Tibial artery (tissue), 4 donors: ENCODE data around the gene SUFU.

Experiments used
- DNase-seq, 2 donors: peaks; one replicate each; pipeline ENCODE4 v3.0.0-alpha.2; 2019
- H3K27ac ChIP-seq, 2 donors: fragments of 200-600 bp; sonication (generic) in 1 of 2; 1 replicate in 1 of 2; 2 replicates in 1 of 2; pipeline ENCODE4 v1.5.1; 2018 to 2019; ENCODE audit warnings: mild to moderate bottlenecking in 1 of 2
- H3K27me3 ChIP-seq, 2 donors: fragments of 200-600 bp; sonication (generic) in 1 of 2; one replicate each; pipeline versions ENCODE4 v1.5.1 to v1.6.0; 2016 to 2019
- H3K36me3 ChIP-seq, 3 donors: fragments of 200-600 bp; sonication (generic) in 2 of 3; one replicate each; pipeline ENCODE4 v1.5.1; 2016 to 2019; ENCODE audit warnings: mild to moderate bottlenecking in 2 of 3
- H3K4me1 ChIP-seq, 4 donors: fragments of 200-600 bp; sonication (generic) in 2 of 4; 1 replicate in 3 of 4; 2 replicates in 1 of 4; pipeline ENCODE4 v1.5.1; 2016 to 2019
- H3K4me3 ChIP-seq, 2 donors: fragments of 200-600 bp; sonication (generic) in 1 of 2; 1 replicate in 1 of 2; 2 replicates in 1 of 2; pipeline ENCODE4 v1.5.1; 2018 to 2019; ENCODE audit warnings: mild to moderate bottlenecking in 2 of 2
- H3K9me3 ChIP-seq, 3 donors: fragments of 200-600 bp; sonication (generic) in 1 of 3; one replicate each; pipeline ENCODE4 v1.5.1; 2016 to 2019
- CTCF ChIP-seq, 2 experiments: fragments of 200-600 bp in 1 of 2; fragments of 450-650 bp in 1 of 2; IDR thresholded peaks; one replicate each; pipeline ENCODE4 v1.5.1; 2017 to 2019; ENCODE audit warnings: antibody characterized with exemption in 2 of 2, mild to moderate bottlenecking in 1 of 2, moderate library complexity in 1 of 2
- intact Hi-C: fragments of 100-400 bp; cut with DNase I; formaldehyde crosslinking; loops from one replicate; pipeline ENCODE4 v1.15.0; 2023; ENCODE audit warnings: low total_unique reads

SUFU gene

GRCh38 chr10:102614888-102615287 lies 111.1 kb downstream of the SUFU start:
- no peak for TF ChIP-seq CTCF (IDR thresholded peaks at IDR 0.05)
- H3K27ac ChIP-seq, result no peak overlapping the region
- H3K36me3 ChIP-seq, result peaks cover 11 to 42% (median 36%) of the 10 kb centered on the region in 3 donors
- no peaks in the 10 kb centered on the region for H3K9me3 ChIP-seq
- H3K27me3 ChIP-seq, result no peaks in the 10 kb centered on the region
- H3K4me3 ChIP-seq, result no peak overlapping the region
- DNase-seq, result no peak
- peaks cover 0 to 34% (median 26%) of the 10 kb centered on the region in 4 donors for H3K4me1 ChIP-seq
- intact Hi-C loops, result no loop called here

- no peak for DNase-seq
- Histone ChIP-seq H3K4me3 (no peak overlapping the region), H3K27me3 (no peaks in the 10 kb centered on the region), H3K9me3 (no peaks in the 10 kb centered on the region), H3K4me1 (peaks cover 0 to 38% (median 31%) of the 10 kb centered on the region in 4 donors), H3K36me3 (peaks cover 11 to 42% (median 36%) of the 10 kb centered on the region in 3 donors), H3K27ac (no peak overlapping the region)
- no peak for TF ChIP-seq CTCF (IDR thresholded peaks at IDR 0.05)
- intact Hi-C loops, result no loop called here
These were observed 111.6 kb downstream of the SUFU start for GRCh38 chr10:102615361-102615760.

- no peak for DNase-seq
- Histone ChIP-seq H3K36me3 (peaks cover 11 to 42% (median 36%) of the 10 kb centered on the region in 3 donors), H3K27ac (no peak overlapping the region), H3K4me3 (no peak overlapping the region), H3K4me1 (peaks cover 0 to 40% (median 38%) of the 10 kb centered on the region in 4 donors), H3K27me3 (no peaks in the 10 kb centered on the region), H3K9me3 (no peaks in the 10 kb centered on the region)
- TF ChIP-seq CTCF (IDR thresholded peaks at IDR 0.05), result no peak
- intact Hi-C loops, result no loop called here
These were observed 112.4 kb downstream of the SUFU start for GRCh38 chr10:102616066-102616770.

GRCh38 chr10:102617041-102617440 lies 113.3 kb downstream of the SUFU start:
- TF ChIP-seq CTCF (IDR thresholded peaks at IDR 0.05), result no peak
- H3K36me3 ChIP-seq, result peaks cover 11 to 42% (median 36%) of the 10 kb centered on the region in 3 donors
- peaks cover 0 to 40% (median 39%) of the 10 kb centered on the region in 4 donors for H3K4me1 ChIP-seq
- H3K9me3 ChIP-seq, result no peaks in the 10 kb centered on the region
- intact Hi-C loops, result no loop called here
- H3K27ac ChIP-seq, result no peak overlapping the region
- no peaks in the 10 kb centered on the region for H3K27me3 ChIP-seq
- DNase-seq, result no peak
- H3K4me3 ChIP-seq, result no peak overlapping the region

- Histone ChIP-seq H3K27me3 (no peaks in the 10 kb centered on the region), H3K9me3 (no peaks in the 10 kb centered on the region), H3K36me3 (peaks cover 11 to 42% (median 36%) of the 10 kb centered on the region in 3 donors), H3K4me3 (no peak overlapping the region), H3K4me1 (peaks cover 0 to 38% (median 37%) of the 10 kb centered on the region in 4 donors), H3K27ac (no peak overlapping the region)
- no peak for TF ChIP-seq CTCF (IDR thresholded peaks at IDR 0.05)
- no peak for DNase-seq
- intact Hi-C loops, result no loop called here
These were observed 114.0 kb downstream of the SUFU start for GRCh38 chr10:102617816-102618215.
